ENCODE results near the gene SLIT3.
A peak's percentile ranks its signal among the peaks of the same experiment; 100 is the strongest.

Gene SLIT3

DNA sequence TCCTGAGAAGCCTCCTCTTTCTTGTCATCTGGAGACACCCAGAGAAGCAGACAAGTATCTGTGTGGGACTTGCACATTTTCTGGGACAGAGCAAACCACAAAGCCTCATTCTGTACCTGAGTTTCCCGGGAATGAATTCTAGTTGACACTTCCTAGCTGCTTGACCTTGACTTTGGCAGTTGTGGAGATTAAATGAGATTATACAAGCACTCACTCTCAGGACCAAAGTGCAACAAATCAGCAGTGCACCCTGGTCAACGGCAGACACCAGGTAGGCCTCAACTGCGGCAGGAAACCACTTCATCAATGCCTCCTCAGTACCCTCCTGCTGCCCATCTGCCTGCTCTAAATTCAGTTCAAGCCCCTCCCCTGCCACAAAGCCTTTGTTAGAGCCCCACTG is 607.1 kb downstream of the SLIT3 start:
- Mint-ChIP-seq H3K27ac (no peak overlapping the region), H3K27me3 (peaks cover 8% of the 10 kb centered on the region), H3K4me3 (no peak overlapping the region), H3K36me3 (no peaks in the 10 kb centered on the region), H3K9me3 (no peaks in the 10 kb centered on the region), H3K4me1 (no peaks in the 10 kb centered on the region)
- ATAC-seq, result no peak

DNA sequence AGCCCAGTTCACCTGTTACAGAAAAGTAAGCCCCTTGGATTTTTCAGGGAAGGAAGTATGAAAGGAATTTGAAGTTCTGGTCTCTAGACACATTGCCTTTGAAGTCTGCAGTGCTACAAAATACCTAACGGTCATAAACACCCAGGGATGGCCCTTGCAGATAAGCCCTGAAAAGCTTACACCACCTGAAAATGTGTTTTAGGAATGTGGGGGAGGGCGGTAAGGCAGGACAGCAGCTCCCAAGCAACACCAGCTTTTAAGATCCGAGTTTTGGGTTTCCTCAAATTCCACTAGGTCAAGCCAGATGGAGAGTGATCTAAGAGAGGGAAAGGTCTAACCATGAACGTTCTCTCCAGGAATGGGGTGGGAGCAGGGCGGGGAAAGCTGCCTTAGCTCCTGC is 607.6 kb downstream of the SLIT3 start:
- no peaks in the 10 kb centered on the region for H3K36me3 Mint-ChIP-seq
- peaks cover 8% of the 10 kb centered on the region for H3K27me3 Mint-ChIP-seq
- H3K4me1 Mint-ChIP-seq, result no peaks in the 10 kb centered on the region
- ATAC-seq, result no peak
- H3K9me3 Mint-ChIP-seq, result no peaks in the 10 kb centered on the region
- H3K27ac Mint-ChIP-seq, result no peak overlapping the region
- H3K4me3 Mint-ChIP-seq, result no peak overlapping the region

DNA sequence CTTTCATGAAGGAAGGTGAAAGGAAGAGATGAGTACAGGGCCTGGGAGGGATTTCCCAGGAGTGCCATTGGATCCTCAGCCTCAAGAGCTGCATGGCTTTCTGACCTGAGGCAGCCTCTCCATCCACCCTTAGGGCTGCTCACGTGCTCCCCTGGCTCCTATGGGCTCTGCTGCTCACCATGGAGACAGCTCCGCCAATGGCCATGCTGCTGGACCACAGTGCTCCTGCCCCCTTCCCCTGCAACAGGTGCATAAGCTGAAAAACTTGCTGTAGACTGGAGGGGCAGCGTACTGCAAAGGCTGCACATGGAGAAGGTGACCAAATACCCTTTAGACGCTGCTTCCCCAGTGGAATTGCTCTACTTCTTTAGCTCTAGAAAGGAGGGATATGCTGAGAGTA is 609.0 kb downstream of the SLIT3 start:
- Mint-ChIP-seq H3K36me3 (no peaks in the 10 kb centered on the region), H3K4me1 (no peaks in the 10 kb centered on the region), H3K27ac (no peak overlapping the region), H3K27me3 (peaks cover 8% of the 10 kb centered on the region), H3K9me3 (no peaks in the 10 kb centered on the region), H3K4me3 (no peak overlapping the region)
- no peak for ATAC-seq

DNA sequence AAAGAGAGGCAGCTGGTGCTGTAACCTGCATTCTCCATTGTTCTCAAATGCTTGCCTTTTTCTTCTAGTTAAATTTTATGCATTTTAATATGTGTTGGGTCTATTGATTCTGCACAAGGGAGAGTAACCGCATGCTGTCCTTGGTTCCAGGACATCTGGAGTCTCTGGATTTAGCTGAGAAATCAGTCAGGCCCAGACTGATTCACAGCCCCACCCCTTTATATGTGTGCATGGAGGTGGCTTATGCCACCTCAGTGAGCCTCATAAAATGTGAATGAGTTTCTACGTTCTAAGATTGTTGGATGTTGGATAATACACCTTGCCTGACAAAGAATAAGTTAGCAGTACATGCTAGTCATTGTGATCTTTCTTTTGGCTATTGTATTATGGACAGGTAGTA is 611.7 kb downstream of the SLIT3 start:
- Mint-ChIP-seq H3K9me3 (no peaks in the 10 kb centered on the region), H3K4me3 (no peak overlapping the region), H3K27ac (no peak overlapping the region), H3K4me1 (no peaks in the 10 kb centered on the region), H3K27me3 (peaks cover 8% of the 10 kb centered on the region), H3K36me3 (no peaks in the 10 kb centered on the region)
- ATAC-seq, result no peak

DNA sequence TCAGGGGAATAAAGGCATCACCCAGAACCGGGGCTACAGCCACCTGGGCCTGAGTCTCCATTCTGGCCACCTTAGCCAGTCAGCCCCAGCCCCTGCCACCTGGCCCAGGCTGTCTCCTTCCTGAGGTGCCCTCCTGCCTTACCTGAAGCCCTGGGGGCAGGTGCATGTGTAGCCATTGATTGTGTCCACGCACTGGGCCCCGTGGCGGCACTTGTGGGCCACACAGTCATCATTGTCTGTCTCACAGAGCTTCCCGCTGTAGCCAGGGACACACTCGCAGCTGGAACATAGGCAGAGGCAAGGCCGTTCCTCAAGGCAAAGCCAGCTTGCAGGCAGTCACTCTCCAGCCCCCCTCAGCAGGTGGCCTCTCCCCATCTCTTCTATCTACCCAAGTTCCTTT is 614.1 kb downstream of the SLIT3 start:
- no peak overlapping the region for H3K4me3 Mint-ChIP-seq
- no peaks in the 10 kb centered on the region for H3K36me3 Mint-ChIP-seq
- no peak for ATAC-seq
- H3K27ac Mint-ChIP-seq, result no peak overlapping the region
- H3K4me1 Mint-ChIP-seq, result peaks cover 5% of the 10 kb centered on the region
- H3K27me3 Mint-ChIP-seq, result peaks cover 3% of the 10 kb centered on the region
- no peaks in the 10 kb centered on the region for H3K9me3 Mint-ChIP-seq

DNA sequence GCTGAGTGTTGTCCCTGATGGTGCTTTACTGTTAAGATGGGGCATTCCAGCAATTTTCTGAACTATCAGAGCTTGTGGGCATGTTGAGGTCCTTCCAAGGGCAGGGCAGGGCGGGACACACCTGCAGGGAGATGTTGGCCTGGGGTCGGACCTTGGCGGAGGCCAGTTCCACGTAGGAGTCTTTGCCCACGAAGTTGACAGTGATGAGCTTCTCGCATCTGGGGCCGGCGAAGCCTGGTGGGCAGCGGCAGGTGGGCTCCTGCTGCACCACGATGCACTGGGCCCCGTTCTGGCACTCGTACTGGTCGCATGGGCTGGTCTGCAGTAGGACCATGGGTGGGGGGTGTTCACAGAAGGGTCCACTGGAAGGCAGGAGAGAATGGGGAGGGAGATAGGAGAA is 615.4 kb downstream of the SLIT3 start:
- peaks cover 5% of the 10 kb centered on the region for H3K4me1 Mint-ChIP-seq
- no peaks in the 10 kb centered on the region for H3K9me3 Mint-ChIP-seq
- no peaks in the 10 kb centered on the region for H3K27me3 Mint-ChIP-seq
- ATAC-seq, result no peak
- no peaks in the 10 kb centered on the region for H3K36me3 Mint-ChIP-seq
- H3K4me3 Mint-ChIP-seq, result no peak overlapping the region
- no peak overlapping the region for H3K27ac Mint-ChIP-seq

DNA sequence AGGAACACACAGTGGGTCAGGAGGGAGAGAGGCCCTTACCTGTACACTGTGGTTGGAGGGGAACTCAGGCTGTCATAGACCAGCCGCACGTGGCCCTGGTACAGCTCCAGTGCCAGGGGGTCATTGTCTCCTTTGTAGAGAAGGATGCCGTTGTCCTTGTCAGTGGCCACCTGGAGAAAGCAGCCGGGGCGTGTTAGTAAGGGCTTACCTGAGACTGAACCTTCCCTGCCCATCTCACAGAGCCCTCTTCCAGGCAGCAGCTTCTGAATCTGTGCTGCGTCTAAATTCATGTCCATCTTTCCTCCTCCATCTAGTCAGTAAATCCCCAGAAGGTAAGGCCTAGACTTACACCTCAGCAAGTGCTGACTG is 617.0 kb downstream of the SLIT3 start:
- Mint-ChIP-seq H3K36me3 (no peaks in the 10 kb centered on the region), H3K27ac (no peak overlapping the region), H3K4me3 (no peak overlapping the region), H3K9me3 (no peaks in the 10 kb centered on the region), H3K27me3 (no peaks in the 10 kb centered on the region), H3K4me1 (peaks cover 5% of the 10 kb centered on the region)
- ATAC-seq, result no peak

DNA sequence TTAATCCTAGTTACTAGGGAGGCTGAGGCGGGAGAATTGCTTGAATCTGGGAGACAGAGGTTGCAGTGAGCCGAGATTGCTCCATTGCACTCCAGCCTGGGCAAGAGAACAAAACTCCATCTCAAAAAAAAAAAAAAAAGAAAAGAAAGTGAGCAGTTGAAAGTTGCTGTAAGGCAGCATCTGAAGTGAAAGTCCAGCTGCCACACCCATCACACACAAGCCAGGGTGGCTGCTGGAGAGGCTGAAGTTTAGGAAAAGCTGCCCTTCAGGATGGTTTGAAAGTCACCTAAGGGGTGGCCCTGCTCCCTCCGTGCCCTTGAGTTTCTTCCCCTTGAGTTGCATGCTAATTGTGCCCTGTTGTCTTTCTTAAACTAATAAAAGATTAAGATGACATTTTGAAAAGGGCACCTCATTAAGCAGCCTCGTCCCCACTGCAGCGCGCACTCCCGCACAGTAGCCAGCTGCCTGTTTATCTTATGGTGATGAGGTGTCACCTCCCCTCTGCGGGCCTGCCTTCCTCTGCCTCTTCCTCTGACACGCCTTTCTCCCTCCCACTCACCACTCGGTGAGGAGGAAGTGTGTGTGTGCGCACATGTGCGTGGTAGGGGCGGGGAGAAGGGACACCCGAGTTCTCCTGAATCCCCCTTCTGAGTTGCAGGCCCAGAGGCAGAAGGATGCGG is 617.6 kb downstream of the SLIT3 start:
- Mint-ChIP-seq H3K4me3 (no peak overlapping the region), H3K27ac (no peak overlapping the region)
- peak; percentile 41 for ATAC-seq

DNA sequence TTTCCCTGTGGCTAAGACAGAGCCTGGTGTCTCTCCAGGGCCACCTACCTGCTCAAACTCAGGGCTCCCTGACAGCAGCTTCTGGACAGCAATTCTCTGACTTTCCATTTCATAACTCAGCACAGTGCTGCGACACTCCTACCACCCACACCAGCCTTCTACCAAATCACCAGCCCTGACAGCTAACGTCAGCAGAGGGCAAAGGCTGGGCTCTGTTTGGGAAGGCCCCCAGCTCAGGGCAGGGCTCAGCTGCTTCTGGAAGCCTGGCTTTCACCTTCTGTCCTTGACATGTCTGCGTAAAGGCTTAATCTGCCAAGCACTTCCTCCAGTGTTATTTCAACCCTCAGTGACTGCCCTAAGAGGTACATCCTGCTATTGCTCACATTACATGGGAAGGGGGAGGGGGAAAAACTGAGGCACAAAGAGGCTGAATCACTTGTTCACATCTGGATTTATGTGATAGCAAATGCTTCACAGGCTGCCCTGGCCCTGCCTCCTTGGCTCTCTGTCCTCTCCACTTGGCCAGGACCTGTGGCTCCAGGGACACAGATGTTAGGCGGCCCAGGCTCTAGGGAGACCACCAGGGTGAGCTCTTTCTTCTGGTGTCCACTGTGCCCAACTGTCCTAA is 619.3 kb downstream of the SLIT3 start:
- H3K4me3 Mint-ChIP-seq, result no peak overlapping the region
- no peaks in the 10 kb centered on the region for H3K9me3 Mint-ChIP-seq

More for the DNA sequence above, 617.6 kb downstream of the SLIT3 start:
- Mint-ChIP-seq H3K27me3 (no peaks in the 10 kb centered on the region), H3K9me3 (no peaks in the 10 kb centered on the region), H3K36me3 (no peaks in the 10 kb centered on the region), H3K4me1 (peaks cover 5% of the 10 kb centered on the region)

DNA sequence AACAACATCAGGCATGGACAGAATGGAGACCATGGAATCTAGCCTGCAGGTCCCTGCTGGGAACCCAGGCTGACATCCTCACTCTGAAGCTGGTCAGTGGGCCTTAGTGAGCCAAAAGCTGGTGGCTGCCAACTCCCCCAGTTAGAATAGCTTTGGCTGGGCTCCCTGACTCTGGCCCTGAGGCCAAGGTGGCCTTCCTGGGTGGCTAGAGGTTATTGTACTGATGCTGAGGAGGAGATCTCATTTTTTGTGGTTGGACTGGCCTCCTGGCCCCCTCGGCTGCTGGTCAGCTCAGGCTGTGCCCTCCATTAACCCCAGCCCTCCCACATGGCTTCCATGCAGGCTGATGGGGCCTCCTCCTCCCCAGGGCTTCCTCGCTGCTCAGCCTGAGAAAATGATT is 620.5 kb downstream of the SLIT3 start:
- Mint-ChIP-seq H3K9me3 (no peaks in the 10 kb centered on the region), H3K4me3 (no peak overlapping the region), H3K27me3 (no peaks in the 10 kb centered on the region), H3K4me1 (peaks cover 5% of the 10 kb centered on the region), H3K36me3 (no peaks in the 10 kb centered on the region), H3K27ac (no peak overlapping the region)
- no peak for ATAC-seq

More for the DNA sequence above, 619.3 kb downstream of the SLIT3 start:
- no peak for ATAC-seq
- peaks cover 5% of the 10 kb centered on the region for H3K4me1 Mint-ChIP-seq
- H3K36me3 Mint-ChIP-seq, result no peaks in the 10 kb centered on the region
- H3K27ac Mint-ChIP-seq, result no peak overlapping the region
- H3K27me3 Mint-ChIP-seq, result no peaks in the 10 kb centered on the region

DNA sequence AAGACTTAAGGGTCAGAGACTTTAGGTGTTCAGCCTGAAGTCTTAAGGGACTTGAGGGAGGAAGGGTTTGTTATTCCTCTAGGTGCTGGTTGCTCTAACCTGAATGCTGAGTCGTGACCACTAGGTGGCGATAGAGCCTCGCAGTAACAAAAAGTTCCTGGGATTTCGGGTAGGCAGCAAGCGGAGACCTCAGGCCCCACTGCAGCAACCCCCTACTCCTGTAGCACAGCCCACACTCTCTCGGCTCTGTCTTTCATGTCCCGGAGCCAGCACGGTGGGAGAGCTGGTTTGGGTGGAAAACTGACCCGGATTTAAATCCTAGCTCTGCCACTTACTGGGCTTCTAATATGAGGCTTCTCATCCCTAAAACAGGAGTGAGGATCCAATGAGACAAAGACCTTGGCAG is 621.4 kb downstream of the SLIT3 start:
- no peaks in the 10 kb centered on the region for H3K36me3 Mint-ChIP-seq
- ATAC-seq, result no peak
- no peaks in the 10 kb centered on the region for H3K27me3 Mint-ChIP-seq
- H3K9me3 Mint-ChIP-seq, result no peaks in the 10 kb centered on the region
- no peak overlapping the region for H3K4me3 Mint-ChIP-seq
- no peak overlapping the region for H3K27ac Mint-ChIP-seq
- H3K4me1 Mint-ChIP-seq, result peaks cover 5% of the 10 kb centered on the region

DNA sequence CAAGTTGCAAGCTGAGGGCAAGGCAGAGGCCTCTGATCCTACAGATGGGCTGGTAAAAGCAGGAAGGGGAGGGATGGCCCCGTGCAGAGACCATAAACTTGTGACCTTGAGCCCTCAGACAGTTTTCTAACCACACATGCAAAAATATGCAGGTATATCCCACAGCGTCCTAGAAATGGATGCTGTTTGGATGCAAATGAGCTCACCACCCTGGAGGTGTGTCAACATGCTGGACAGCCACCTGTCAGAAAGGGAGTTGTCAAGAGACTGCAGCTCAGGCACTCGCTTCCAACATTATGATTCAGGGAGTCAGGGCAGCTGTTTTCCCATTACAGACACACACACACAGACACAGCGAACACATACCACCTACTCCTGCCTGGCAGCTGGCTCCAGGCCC is 624.4 kb downstream of the SLIT3 start:
- H3K27ac Mint-ChIP-seq, result no peak overlapping the region
- H3K9me3 Mint-ChIP-seq, result no peaks in the 10 kb centered on the region
- no peaks in the 10 kb centered on the region for H3K36me3 Mint-ChIP-seq
- no peaks in the 10 kb centered on the region for H3K27me3 Mint-ChIP-seq
- no peaks in the 10 kb centered on the region for H3K4me1 Mint-ChIP-seq
- no peak overlapping the region for H3K4me3 Mint-ChIP-seq
- ATAC-seq, result no peak

DNA sequence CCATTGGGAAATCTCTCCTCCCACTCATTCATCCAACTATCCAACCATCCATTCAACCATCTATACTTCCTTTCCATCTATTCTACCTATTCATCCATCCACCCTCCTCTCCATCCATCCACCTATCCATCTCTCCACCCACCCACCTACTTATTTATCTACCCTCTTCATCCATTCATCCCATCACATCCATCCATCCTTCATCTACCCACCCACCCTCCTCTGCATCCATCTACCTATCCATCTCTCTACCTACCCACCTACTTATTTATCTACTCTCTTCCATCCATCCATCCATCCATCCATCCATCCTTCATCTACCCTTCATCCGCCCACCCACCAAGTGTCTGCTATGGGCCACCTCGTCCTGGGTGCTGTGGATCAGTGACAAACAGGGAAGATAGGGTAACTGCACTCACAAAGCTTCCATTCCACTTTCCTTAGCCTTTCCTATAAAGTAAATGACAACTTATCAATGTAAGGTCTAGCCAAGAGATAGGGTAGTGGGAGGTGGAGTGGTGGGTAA is 625.0 kb downstream of the SLIT3 start:
- H3K4me3 Mint-ChIP-seq, result no peak overlapping the region
- H3K9me3 Mint-ChIP-seq, result no peaks in the 10 kb centered on the region
- no peaks in the 10 kb centered on the region for H3K27me3 Mint-ChIP-seq
- ATAC-seq, result no peak
- H3K4me1 Mint-ChIP-seq, result no peaks in the 10 kb centered on the region
- no peak overlapping the region for H3K27ac Mint-ChIP-seq
- no peaks in the 10 kb centered on the region for H3K36me3 Mint-ChIP-seq

DNA sequence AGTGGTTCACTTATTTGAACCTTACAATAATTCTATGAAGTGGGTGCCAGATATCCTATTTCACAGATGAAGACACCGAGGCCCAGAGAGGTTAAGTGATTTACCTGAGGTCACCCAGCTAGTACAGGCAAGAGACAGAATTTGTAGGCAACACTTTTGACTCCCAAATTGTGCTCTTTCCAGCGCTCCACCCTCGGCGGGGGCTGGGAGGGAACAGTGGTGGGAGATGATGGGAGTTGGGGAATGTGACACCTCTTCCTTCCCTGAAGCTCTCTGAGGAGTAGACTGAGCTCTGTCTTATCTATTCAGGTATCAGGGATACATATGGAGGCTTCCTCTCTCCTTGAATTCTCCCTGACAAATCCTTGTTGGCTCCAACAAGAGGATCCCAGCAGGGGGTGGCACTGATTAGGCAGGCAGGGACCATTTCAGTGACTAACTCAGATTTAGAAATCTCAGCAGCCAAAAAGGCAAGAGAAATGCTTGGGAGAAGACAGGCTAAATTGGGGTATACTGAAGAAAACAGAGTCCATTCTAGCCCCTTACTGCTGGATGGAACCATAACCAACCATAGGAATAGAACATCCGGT is 626.0 kb downstream of the SLIT3 start:
- H3K9me3 Mint-ChIP-seq, result no peaks in the 10 kb centered on the region
- H3K4me1 Mint-ChIP-seq, result no peaks in the 10 kb centered on the region
- H3K27me3 Mint-ChIP-seq, result no peaks in the 10 kb centered on the region
- H3K27ac Mint-ChIP-seq, result no peak overlapping the region
- H3K36me3 Mint-ChIP-seq, result no peaks in the 10 kb centered on the region
- no peak for ATAC-seq
- H3K4me3 Mint-ChIP-seq, result no peak overlapping the region

DNA sequence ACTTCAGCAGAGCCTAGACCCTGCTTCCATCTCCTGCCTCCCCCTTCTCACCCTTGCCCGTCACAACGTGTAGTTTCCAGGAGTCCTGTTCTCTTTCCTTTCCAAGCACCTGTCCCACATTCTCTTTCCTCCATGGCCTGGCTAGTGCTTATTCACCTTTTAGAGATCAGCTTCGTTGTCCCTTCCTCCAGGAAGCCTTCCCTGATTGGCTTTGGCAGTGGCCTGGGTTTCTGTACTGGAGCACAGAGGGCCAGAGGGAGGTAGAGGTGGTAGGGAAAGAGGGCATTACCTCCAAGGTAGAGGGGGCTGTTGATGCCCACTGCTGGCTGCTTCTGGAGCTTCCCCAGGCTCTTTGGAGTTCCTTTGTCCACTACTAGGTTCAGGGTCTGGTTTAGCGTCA is 628.1 kb downstream of the SLIT3 start:
- Mint-ChIP-seq H3K36me3 (no peaks in the 10 kb centered on the region), H3K4me3 (no peak overlapping the region), H3K9me3 (no peaks in the 10 kb centered on the region), H3K27ac (no peak overlapping the region), H3K27me3 (no peaks in the 10 kb centered on the region), H3K4me1 (no peaks in the 10 kb centered on the region)
- no peak for ATAC-seq

DNA sequence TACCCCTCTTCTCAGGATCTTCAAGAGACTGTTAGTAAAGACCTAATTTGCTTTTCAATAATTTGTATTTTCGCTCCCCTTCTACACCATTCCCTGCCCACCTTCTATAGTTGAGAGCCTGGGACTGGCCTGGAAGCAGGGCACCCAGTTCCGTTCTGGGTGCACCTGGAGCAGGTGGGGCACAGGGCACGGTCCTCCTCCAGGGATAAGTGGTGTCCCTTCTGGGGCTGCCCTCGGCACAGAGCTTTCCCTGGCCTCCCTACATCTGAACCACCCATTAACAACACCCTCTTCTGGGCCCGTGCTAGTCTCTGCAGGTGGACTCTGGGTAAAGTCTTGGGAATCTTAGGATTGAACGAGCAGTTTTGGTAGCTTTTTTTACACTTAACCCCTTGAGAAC is 628.9 kb downstream of the SLIT3 start:
- Mint-ChIP-seq H3K9me3 (no peaks in the 10 kb centered on the region), H3K36me3 (no peaks in the 10 kb centered on the region), H3K27ac (no peak overlapping the region), H3K4me3 (no peak overlapping the region), H3K27me3 (no peaks in the 10 kb centered on the region), H3K4me1 (no peaks in the 10 kb centered on the region)
- ATAC-seq, result no peak

Measured in stimulated activated memory B cell treated with anti-CD40 and anti-IgM and Interleukin-4, amounts not matched to agents 10 μg/mL and 1 μg/mL and 100 μg/mL, for 72 hours (primary cell).